Astrocyte of the spinal cord (primary cell): ENCODE data around the gene AOPEP.

Experiments used
- DNase-seq: peaks from one replicate; pipeline ENCODE4 v3.0.0; 2011; ENCODE audit warnings: low read depth, low spot score
- H3K4me3 ChIP-seq: 2 replicates; pipeline ENCODE4 v1.5.1; 2011; ENCODE audit warnings: low read depth, mild to moderate bottlenecking, low read length, moderate library complexity
- CTCF ChIP-seq: IDR thresholded peaks from 2 replicates; pipeline ENCODE4 v1.5.1; 2012; ENCODE audit warnings: low read depth, mild to moderate bottlenecking, low read length, inconsistent platforms
- in situ Hi-C: cut with HindIII; loops from 2 replicates; pipeline ENCODE4 v1.10.0; 2017; ENCODE audit warnings: low sequenced_read_pairs

Gene AOPEP

GRCh38 chr9:94912700-94913249 is 186.3 kb downstream of the AOPEP start:
- peak; percentile 86 for DNase-seq
- in situ Hi-C loops = no loop called here
- no peak overlapping the region for H3K4me3 ChIP-seq
- no peak for TF ChIP-seq CTCF

GRCh38 chr9:94913550-94913949 is 187.1 kb downstream of the AOPEP start:
- no peak overlapping the region for H3K4me3 ChIP-seq
- in situ Hi-C loops = no loop called here
- no peak for DNase-seq
- no peak for TF ChIP-seq CTCF

- TF ChIP-seq CTCF = no peak
- H3K4me3 ChIP-seq = no peak overlapping the region
- no peak for DNase-seq
Measured at GRCh38 chr9:94915476-94916450, 189.3 kb downstream of the AOPEP start.

GRCh38 chr9:94916956-94917355 is 190.5 kb downstream of the AOPEP start:
- H3K4me3 ChIP-seq = no peak overlapping the region
- TF ChIP-seq CTCF = no peak
- DNase-seq = no peak
- in situ Hi-C loops = no loop called here

More at GRCh38 chr9:94915476-94916450, 189.3 kb downstream of the AOPEP start:
- in situ Hi-C loops = no loop called here

- in situ Hi-C loops = no loop called here
- no peak for DNase-seq
- TF ChIP-seq CTCF = no peak
- H3K4me3 ChIP-seq = no peak overlapping the region
Measured at GRCh38 chr9:94918038-94918753, 191.7 kb downstream of the AOPEP start.

GRCh38 chr9:94919376-94920098 is 193.0 kb downstream of the AOPEP start:
- no peak overlapping the region for H3K4me3 ChIP-seq
- no peak for TF ChIP-seq CTCF
- in situ Hi-C loops = no loop called here
- DNase-seq = peak; percentile 59
